Lung (tissue), 12 donors: Measurements from ENCODE around the gene CNMD. TPM values are rescaled to one million over a fixed set of nuclear protein-coding genes. Genes with fewer than 3 reads are reported as not detected.

Source experiments
- ATAC-seq: fragments of 200-7000 bp; cut with Tn5 transposase; one replicate; pipeline ENCODE4 v1.9.1; 2020; ENCODE audit warnings: moderate number of reproducible peaks; ENCODE audit not compliant: insufficient read depth, low FRiP score
- DNase-seq, 3 donors: peaks; one replicate each; pipeline ENCODE4 v3.0.0-alpha.2; 2013 to 2017
- H3K27ac ChIP-seq, 2 donors: one replicate each; pipeline ENCODE4 v1.5.1; 2013; ENCODE audit warnings: mild to moderate bottlenecking in 2 of 2, moderate library complexity in 2 of 2, control low read depth in 1 of 2, inconsistent platforms in 1 of 2, low read depth in 1 of 2, low read length in 1 of 2
- H3K27me3 ChIP-seq, 3 donors: one replicate each; pipeline ENCODE4 v1.5.1; 2013; ENCODE audit warnings: low read length in 2 of 3; ENCODE audit not compliant: control insufficient read depth in 3 of 3, insufficient read depth in 3 of 3
- H3K36me3 ChIP-seq, 4 donors: one replicate each; pipeline ENCODE4 v1.5.1; 2013; ENCODE audit warnings: low read length in 4 of 4, mild to moderate bottlenecking in 1 of 4, moderate library complexity in 1 of 4; ENCODE audit not compliant: control insufficient read depth in 4 of 4, insufficient read depth in 4 of 4
- H3K4me1 ChIP-seq, 5 donors: one replicate each; pipeline ENCODE4 v1.5.1; 2013; ENCODE audit warnings: low read length in 5 of 5, mild to moderate bottlenecking in 2 of 5, moderate library complexity in 1 of 5; ENCODE audit not compliant: control insufficient read depth in 5 of 5, insufficient read depth in 5 of 5
- H3K4me3 ChIP-seq: one replicate; pipeline ENCODE4 v1.5.1; 2013; ENCODE audit warnings: mild to moderate bottlenecking, control low read depth, moderate library complexity
- H3K9ac ChIP-seq, 2 donors: one replicate each; pipeline ENCODE4 v1.5.1; 2013; ENCODE audit warnings: low read length in 2 of 2, control low read depth in 1 of 2; ENCODE audit not compliant: insufficient read depth in 1 of 2
- H3K9me3 ChIP-seq, 4 donors: one replicate each; pipeline ENCODE4 v1.5.1; 2013; ENCODE audit warnings: low read length in 3 of 4, mild to moderate bottlenecking in 1 of 4, moderate library complexity in 1 of 4; ENCODE audit not compliant: control insufficient read depth in 4 of 4, insufficient read depth in 3 of 4
- CTCF ChIP-seq: IDR thresholded peaks from 2 replicates; pipeline ENCODE4 v1.5.1; 2012; ENCODE audit warnings: mild to moderate bottlenecking; ENCODE audit errors: control extremely low read depth, extremely low read depth
- WGBS, 2 donors: extraction: QIAGEN DNeasy Blood & Tissue Kit; methylation state at CpG; one replicate each; pipeline ENCODE4 v1.1.7; 2013; 5-methylcytosine and 5-hydroxymethylcytosine counted together
- polyA plus RNA-seq, 2 donors: library from polyadenylated mRNA; stranded (reverse); fragments of 200-250 nt; gene quantifications; one replicate each; pipeline ENCODE4 v1.2.1, GENCODE V29; 2013
- total RNA-seq, 2 donors: library from RNA; depleted of rRNA in 1 of 2; stranded (reverse); fragments of >200 nt in 1 of 2; gene quantifications; one replicate each; pipeline ENCODE4 v1.2.1, GENCODE V29; 2014 to 2021
- donor health status: control.
- donor health status: control.
- donor health status: Bipolar disorder and iron deficiency.
- donor health status: healthy.
- donor health status: DM: yes; HTN: yes; CAD: no.

CNMD gene
- total and polyA plus RNA-seq, 4 donors = 0.09 to 1.2 (median 0.10) TPM; not detected in 1

- Histone ChIP-seq H3K9ac (no peak overlapping the region), H3K36me3 (no peaks in the 10 kb centered on the region), H3K4me1 (peaks cover 0 to 2% (median 0%) of the 10 kb centered on the region in 5 donors), H3K27me3 (peaks cover 0 to 4% (median 0%) of the 10 kb centered on the region in 3 donors), H3K9me3 (peaks cover 0 to 3% (median 0%) of the 10 kb centered on the region in 4 donors), H3K4me3 (no peak overlapping the region), H3K27ac (no peak overlapping the region)
- WGBS, 2 donors = 71 to 84% methylated on average over 4 of the region's 4 CpGs
- DNase-seq (no peak), ATAC-seq (no peak)
- TF ChIP-seq CTCF = no peak
Measured at GRCh38 chr13:52767949-52768516, 28.4 kb upstream of the CNMD start.

GRCh38 chr13:52765611-52766390 lies 26.2 kb upstream of the CNMD start:
- H3K9ac ChIP-seq = no peak overlapping the region
- 79 to 82% methylated on average over 11 of the region's 11 CpGs for WGBS, 2 donors
- no peaks in the 10 kb centered on the region for H3K27me3 ChIP-seq
- no peak overlapping the region for H3K4me3 ChIP-seq
- H3K4me1 ChIP-seq = no peaks in the 10 kb centered on the region
- no peaks in the 10 kb centered on the region for H3K36me3 ChIP-seq
- no peak for DNase-seq
- H3K27ac ChIP-seq = no peak overlapping the region
- ATAC-seq = no peak
- H3K9me3 ChIP-seq = no peaks in the 10 kb centered on the region
- TF ChIP-seq CTCF = no peak

GRCh38 chr13:52760077-52760476 lies 20.5 kb upstream of the CNMD start:
- H3K27ac ChIP-seq = no peak overlapping the region
- 51 to 84% methylated on average over 2 of the region's 2 CpGs for WGBS, 2 donors
- no peaks in the 10 kb centered on the region for H3K36me3 ChIP-seq
- no peaks in the 10 kb centered on the region for H3K9me3 ChIP-seq
- H3K9ac ChIP-seq = no peak overlapping the region
- TF ChIP-seq CTCF = no peak
- ATAC-seq (no peak), DNase-seq (peak in 1 of 3 donors; percentile 12)
- no peak overlapping the region for H3K4me3 ChIP-seq
- peaks cover 0 to 4% (median 0%) of the 10 kb centered on the region in 5 donors for H3K4me1 ChIP-seq
- no peaks in the 10 kb centered on the region for H3K27me3 ChIP-seq
